Bronchial epithelial cell (primary cell): ENCODE measurements around the gene FRMD4A. TPM values are rescaled to one million over a fixed set of nuclear protein-coding genes. Genes with fewer than 3 reads are reported as not detected.

Experiments used
- DNase-seq: peaks from one replicate; pipeline ENCODE4 v3.0.0-alpha.2; 2010; ENCODE audit warnings: low read depth
- FAIRE-seq: peaks from 2 replicates; lab custom pipeline; 2011; peaks lifted over from hg19 to GRCh38; lab: Jason Lieb, UNC
- H3K27me3 ChIP-seq: 2 replicates; pipeline ENCODE4 v1.5.1; 2011; ENCODE audit warnings: low read length; ENCODE audit not compliant: control insufficient read depth, insufficient read depth
- H3K36me3 ChIP-seq: 2 replicates; pipeline ENCODE4 v1.5.1; 2011; ENCODE audit warnings: low read length; ENCODE audit not compliant: control insufficient read depth, insufficient read depth
- H3K4me3 ChIP-seq: 2 replicates; pipeline ENCODE4 v1.5.1; 2011; ENCODE audit warnings: mild to moderate bottlenecking, low read depth, low read length, control low read depth
- CTCF ChIP-seq: IDR thresholded peaks from 2 replicates; pipeline ENCODE4 v1.5.1; 2011; ENCODE audit warnings: mild to moderate bottlenecking, moderate library complexity, low read length, control low read depth, inconsistent platforms; ENCODE audit not compliant: insufficient read depth, severe bottlenecking
- total RNA-seq: library from RNA; depleted of rRNA; stranded (reverse); fragments of >200 nt; gene quantifications from 2 replicates; pipeline ENCODE4 v1.2.1, GENCODE V29; 2014

The FRMD4A gene
- total RNA-seq, 1 donor from 2014 or later = 3.2 TPM

DNA sequence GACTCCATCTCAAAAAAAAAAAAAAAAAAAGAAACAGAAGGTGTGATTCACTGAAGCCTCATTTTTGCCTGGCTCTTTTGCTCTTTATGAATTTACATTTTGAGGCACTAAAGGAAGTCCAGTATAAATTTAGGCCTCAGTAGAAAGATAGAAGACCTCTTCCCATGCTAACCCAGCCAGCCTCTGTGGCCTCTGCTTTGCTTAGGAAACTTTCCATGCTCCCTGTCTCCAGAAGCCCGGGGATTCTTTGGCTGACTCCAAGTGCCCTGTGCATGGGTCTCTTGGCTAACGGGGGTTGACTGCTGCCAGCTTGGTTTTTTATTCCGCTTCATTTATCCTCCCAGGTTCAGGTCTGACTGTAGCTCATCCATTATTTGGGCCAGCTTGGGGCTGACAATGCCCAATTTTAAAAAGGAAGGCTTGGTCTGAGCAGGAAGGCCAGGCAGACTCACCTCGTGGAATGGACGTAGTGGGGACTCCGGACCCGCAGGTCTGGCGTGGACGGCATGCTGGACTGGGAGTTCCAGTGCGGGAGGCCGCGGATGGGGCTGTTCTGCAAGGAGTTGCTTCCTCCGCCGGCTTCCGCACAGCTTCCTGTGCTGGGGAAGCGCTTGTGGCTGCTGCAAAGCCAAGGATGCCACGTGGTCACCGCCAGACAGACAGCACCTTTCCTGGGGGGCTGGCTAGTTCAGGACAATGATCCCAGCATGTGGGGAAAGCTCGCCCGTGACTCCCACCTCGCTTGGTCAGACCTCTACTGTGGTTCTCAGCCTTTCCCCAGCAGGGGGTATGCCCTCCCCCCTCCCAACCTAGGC lies 671.6 kb downstream of the FRMD4A start:
- Histone ChIP-seq H3K36me3 (peaks cover 8% of the 10 kb centered on the region), H3K27me3 (no peaks in the 10 kb centered on the region), H3K4me3 (no peak overlapping the region)
- TF ChIP-seq CTCF = no peak
- DNase-seq = no peak
- no peak for FAIRE-seq

DNA sequence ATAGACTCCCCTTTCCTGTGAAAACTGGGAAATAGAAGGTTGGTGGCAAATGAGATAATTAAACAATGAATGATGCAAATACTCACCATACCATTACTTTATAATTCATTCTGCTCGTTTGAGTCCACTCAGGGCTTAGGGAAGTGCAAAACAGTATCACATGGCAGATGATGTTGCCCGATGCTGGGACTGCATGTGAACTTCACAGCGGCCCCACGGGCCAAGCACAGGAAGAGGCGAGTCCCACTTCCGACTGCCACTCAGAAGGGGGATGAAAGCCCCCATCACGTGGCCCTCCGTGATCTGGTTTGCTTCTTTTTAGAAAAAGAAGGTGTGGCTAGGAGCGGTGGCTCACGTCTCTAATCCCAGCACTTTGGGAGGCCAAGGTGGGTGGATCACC lies 672.5 kb downstream of the FRMD4A start:
- FAIRE-seq = no peak
- peaks cover 8% of the 10 kb centered on the region for H3K36me3 ChIP-seq

DNA sequence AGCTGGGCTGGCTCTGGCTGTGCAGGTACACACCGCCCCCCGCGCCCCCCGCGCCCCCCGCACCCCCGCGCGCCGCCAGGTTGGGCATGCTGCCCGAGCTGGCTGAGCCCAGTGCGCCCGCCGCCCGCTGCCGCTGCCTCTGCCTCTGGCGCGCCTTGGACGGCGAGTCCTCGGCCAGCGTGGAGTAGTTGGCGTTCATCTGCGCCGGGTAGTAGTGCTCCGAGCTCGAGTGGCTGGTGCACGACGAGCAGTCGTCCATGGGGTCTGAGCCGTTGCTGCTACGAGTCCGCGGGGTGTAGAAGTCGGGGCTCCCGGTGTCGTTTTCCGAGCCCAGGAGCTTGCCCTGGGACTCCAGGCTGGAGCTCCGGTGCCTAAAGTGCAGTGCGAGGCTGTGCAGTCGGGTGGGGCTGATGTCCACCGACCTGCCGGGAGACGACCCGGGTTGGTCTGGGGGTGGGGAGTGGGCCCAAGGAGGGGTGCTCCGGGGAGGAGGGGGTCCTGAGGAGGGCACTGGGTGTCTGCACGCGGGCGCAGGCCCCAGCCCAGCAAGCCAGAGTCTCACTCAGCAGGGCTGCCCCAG lies 673.5 kb downstream of the FRMD4A start:
- DNase-seq (no peak), FAIRE-seq (no peak)
- Histone ChIP-seq H3K4me3 (no peak overlapping the region), H3K36me3 (peaks cover 8% of the 10 kb centered on the region), H3K27me3 (no peaks in the 10 kb centered on the region)
- no peak for TF ChIP-seq CTCF

More for the DNA sequence above, 672.5 kb downstream of the FRMD4A start:
- TF ChIP-seq CTCF = no peak
- Histone ChIP-seq H3K27me3 (no peaks in the 10 kb centered on the region), H3K4me3 (no peak overlapping the region)
- no peak for DNase-seq

GRCh38 chr10:13656337-13657100 lies 674.2 kb downstream of the FRMD4A start:
- H3K27me3 ChIP-seq = no peaks in the 10 kb centered on the region
- DNase-seq = no peak
- no peak for FAIRE-seq
- TF ChIP-seq CTCF = no peak
- H3K4me3 ChIP-seq = no peak overlapping the region
- H3K36me3 ChIP-seq = peaks cover 8% of the 10 kb centered on the region

- TF ChIP-seq CTCF = no peak
- DNase-seq (no peak), FAIRE-seq (no peak)
- Histone ChIP-seq H3K27me3 (no peaks in the 10 kb centered on the region), H3K4me3 (no peak overlapping the region), H3K36me3 (peaks cover 8% of the 10 kb centered on the region)
Observed at GRCh38 chr10:13654846-13655245, 675.9 kb downstream of the FRMD4A start.
